Neural cell (in vitro differentiated cells): Measurements from ENCODE around the gene KCNQ2. TPM values are rescaled to one million over a fixed set of nuclear protein-coding genes. Genes with fewer than 3 reads are reported as not detected.

Experiments
- H2AFZ ChIP-seq: fragments of 200-600, 300-800 bp; sonication (generic), shearing (Covaris generic); 2 replicates; pipeline ENCODE4 v1.6.0; 2014; ENCODE audit warnings: low read depth, mild to moderate bottlenecking, antibody characterized with exemption, low read length, moderate library complexity
- H3F3A ChIP-seq: fragments of 200-600 bp; shearing (Covaris generic); 2 replicates; pipeline ENCODE4 v1.6.1; 2016; ENCODE audit warnings: mild to moderate bottlenecking, moderate library complexity, mixed read lengths, antibody characterized with exemption, low read length; ENCODE audit not compliant: insufficient read depth, poor library complexity, severe bottlenecking
- H3K27ac ChIP-seq: fragments of 200-600, 300-800 bp; sonication (generic), shearing (Covaris generic); 2 replicates; pipeline ENCODE4 v1.5.1; 2014; ENCODE audit warnings: mild to moderate bottlenecking, low read length, moderate library complexity
- H3K27me3 ChIP-seq: fragments of 300-800, 200-600 bp; sonication (generic), shearing (Covaris generic); 2 replicates; pipeline ENCODE4 v1.6.0; 2014; ENCODE audit warnings: mild to moderate bottlenecking, low read depth, low read length, moderate library complexity; ENCODE audit not compliant: insufficient read depth
- H3K36me3 ChIP-seq: fragments of 300-800, 200-600 bp; sonication (generic), shearing (Covaris generic); 2 replicates; pipeline ENCODE4 v1.5.1; 2014; ENCODE audit warnings: mild to moderate bottlenecking, antibody characterized with exemption, low read length, moderate library complexity; ENCODE audit not compliant: insufficient read depth
- H3K4me2 ChIP-seq: fragments of 300-800, 200-600 bp; sonication (generic), shearing (Covaris generic); 2 replicates; pipeline ENCODE4 v1.6.0; 2014; ENCODE audit warnings: mild to moderate bottlenecking, low read length
- H3K4me3 ChIP-seq: fragments of 300-800, 200-600 bp; sonication (generic), shearing (Covaris generic); 2 replicates; pipeline ENCODE4 v1.5.1; 2014; ENCODE audit warnings: mild to moderate bottlenecking, low read length, moderate library complexity
- H3K79me2 ChIP-seq: fragments of 200-600 bp; shearing (Covaris generic); replicated peaks from 2 replicates; pipeline ENCODE4 v1.6.0; 2014; ENCODE audit warnings: mild to moderate bottlenecking, low read length, moderate library complexity; ENCODE audit not compliant: insufficient read depth
- H3K9ac ChIP-seq: fragments of 300-800, 200-600 bp; sonication (generic), shearing (Covaris generic); 2 replicates; pipeline ENCODE4 v1.6.1; 2016; ENCODE audit warnings: mild to moderate bottlenecking, low read length, mixed read lengths
- H3K9me2 ChIP-seq: fragments of 200-600 bp; shearing (Covaris generic); 2 replicates; pipeline ENCODE4 v1.6.1; 2016; ENCODE audit warnings: mild to moderate bottlenecking, low read length, mixed read lengths; ENCODE audit not compliant: insufficient read depth
- H3K9me3 ChIP-seq: fragments of 200-600, 300-800 bp; sonication (generic), shearing (Covaris generic); 2 replicates; pipeline ENCODE4 v1.6.1; 2016; ENCODE audit warnings: mild to moderate bottlenecking, mixed run types, low read length, moderate library complexity, mixed read lengths
- H4K20me1 ChIP-seq: fragments of 200-600 bp; shearing (Covaris generic); 2 replicates; pipeline ENCODE4 v1.6.1; 2016; ENCODE audit warnings: mild to moderate bottlenecking, mixed run types; ENCODE audit not compliant: insufficient read depth
- EZH2 ChIP-seq: fragments of 200-600, 300-800 bp; shearing (Covaris generic), sonication (generic); IDR thresholded peaks from 2 replicates; pipeline ENCODE4 v1.6.1; 2014; ENCODE audit warnings: antibody characterized with exemption, low read length, borderline replicate concordance, mild to moderate bottlenecking; ENCODE audit not compliant: insufficient read depth, poor library complexity, severe bottlenecking
- POLR2AphosphoS5 ChIP-seq: IDR thresholded peaks from 2 replicates; pipeline ENCODE4 v1.6.1; 2012
- RAD21 ChIP-seq: fragments of 450-650 bp; conservative IDR thresholded peaks from 2 replicates; pipeline ENCODE4 v1.6.1; 2014; ENCODE audit warnings: antibody characterized with exemption, mild to moderate bottlenecking, moderate library complexity
- SMC3 ChIP-seq: fragments of 450-650 bp; conservative IDR thresholded peaks from 2 replicates; pipeline ENCODE4 v1.6.1; 2014; ENCODE audit warnings: antibody characterized with exemption, mild to moderate bottlenecking, moderate library complexity; ENCODE audit not compliant: poor library complexity
- TAF1 ChIP-seq: IDR thresholded peaks from 2 replicates; pipeline ENCODE4 v1.6.1; 2012; ENCODE audit warnings: low read depth
- polyA plus RNA-seq: library from polyadenylated mRNA; depleted of rRNA; stranded (reverse); fragments of >200 nt; gene quantifications from 2 replicates; pipeline ENCODE4 v1.2.3, GENCODE V29; 2014
- TF ChIP-seq, protein P1 (sequence below): IDR thresholded peaks from 2 replicates; pipeline ENCODE4 v1.6.1; 2012; ENCODE audit warnings: borderline replicate concordance
- TF ChIP-seq, protein P2 (sequence below): fragments of 450-650 bp; IDR thresholded peaks from 2 replicates; pipeline ENCODE4 v1.5.1; 2014; ENCODE audit warnings: antibody characterized with exemption, mild to moderate bottlenecking, moderate library complexity; ENCODE audit not compliant: poor library complexity, severe bottlenecking

Gene KCNQ2
- polyA plus RNA-seq, 1 donor from 2014 or later = 84.7 TPM

DNA sequence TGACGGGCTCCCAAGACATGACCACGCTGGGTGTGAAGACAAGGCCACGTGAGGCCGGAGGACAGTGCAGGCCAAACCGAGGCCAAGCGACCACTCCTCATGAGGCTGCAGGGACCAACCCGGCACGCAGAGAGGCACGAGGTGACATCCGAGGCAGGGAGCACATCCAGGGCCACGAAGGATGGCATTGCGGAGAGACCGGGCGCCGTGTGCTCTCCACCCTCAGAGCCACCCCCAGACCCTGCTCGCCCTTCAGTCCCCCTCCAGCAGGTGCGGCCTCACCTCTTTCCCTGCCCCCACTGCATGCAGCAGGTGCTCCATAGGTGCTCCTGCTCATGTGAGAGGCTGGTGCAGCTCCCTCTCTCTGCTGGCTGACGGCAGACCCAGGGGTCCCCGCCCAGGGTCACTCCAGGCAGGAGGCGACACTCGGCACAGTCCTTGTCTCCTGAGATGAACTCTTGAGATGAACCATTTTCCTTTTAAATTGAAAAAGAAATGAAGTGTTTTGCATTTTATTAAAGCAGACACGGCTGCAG is 77.5 kb downstream of the KCNQ2 start:
- H3K9me3 ChIP-seq = no peaks in the 10 kb centered on the region
- no peak overlapping the region for H3K4me2 ChIP-seq
- no peaks in the 10 kb centered on the region for H3K36me3 ChIP-seq
- H3K27ac ChIP-seq = no peak overlapping the region
- H3K79me2 ChIP-seq = no peaks in the 10 kb centered on the region
- H3K9ac ChIP-seq = no peak overlapping the region
- TF ChIP-seq POLR2AphosphoS5 (peak; percentile 3), RAD21 (no peak)
- H3K4me3 ChIP-seq = no peak overlapping the region
- H3F3A ChIP-seq = no peaks in the 10 kb centered on the region
- H3K27me3 ChIP-seq = no peaks in the 10 kb centered on the region
- H3K9me2 ChIP-seq = no peaks in the 10 kb centered on the region
- H4K20me1 ChIP-seq = no peaks in the 10 kb centered on the region
- no peak overlapping the region for H2AFZ ChIP-seq

DNA sequence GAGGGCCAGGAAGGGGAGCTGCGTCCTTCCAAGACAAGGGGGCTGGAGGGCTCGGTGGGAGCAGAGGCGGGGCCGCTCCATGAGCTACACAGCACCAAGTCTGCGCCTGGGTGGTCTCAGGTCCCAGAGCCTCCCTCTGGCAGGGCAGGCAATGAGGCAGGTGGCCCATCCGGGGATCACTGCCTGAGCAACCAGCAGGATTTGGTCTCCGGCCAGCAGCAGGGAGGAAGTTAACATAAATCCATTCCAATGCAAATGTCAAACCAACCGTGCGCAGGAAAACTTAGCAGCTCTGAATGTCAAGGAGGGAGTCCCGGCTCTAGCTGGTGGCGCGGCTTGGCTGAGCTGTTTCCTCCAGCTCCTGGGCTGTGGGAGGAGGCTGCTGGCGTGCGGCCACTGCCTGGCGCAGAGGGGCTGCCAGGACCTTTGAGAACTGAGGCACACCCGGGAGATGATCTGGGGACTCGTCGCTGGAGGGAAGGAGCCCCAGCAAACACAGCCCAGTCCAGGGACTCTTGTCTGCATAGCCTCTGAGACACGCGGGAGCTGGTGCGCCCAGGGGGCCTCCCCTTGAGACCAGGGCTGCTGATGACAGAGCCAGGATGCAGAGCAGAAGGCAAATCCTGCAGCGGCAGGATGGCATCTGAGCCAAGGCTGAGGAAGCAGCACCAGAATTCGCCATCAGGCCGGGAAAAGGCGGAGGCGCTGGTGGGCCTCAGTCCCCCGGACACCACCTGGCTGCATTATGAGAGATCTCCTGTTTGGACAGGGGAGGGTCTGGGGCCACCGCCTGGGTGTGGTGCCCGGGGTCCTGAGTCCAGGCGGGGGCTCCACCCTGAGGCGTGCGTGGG is 78.2 kb downstream of the KCNQ2 start:
- Histone ChIP-seq H3K4me3 (no peak overlapping the region), H3K4me2 (no peak overlapping the region)

DNA sequence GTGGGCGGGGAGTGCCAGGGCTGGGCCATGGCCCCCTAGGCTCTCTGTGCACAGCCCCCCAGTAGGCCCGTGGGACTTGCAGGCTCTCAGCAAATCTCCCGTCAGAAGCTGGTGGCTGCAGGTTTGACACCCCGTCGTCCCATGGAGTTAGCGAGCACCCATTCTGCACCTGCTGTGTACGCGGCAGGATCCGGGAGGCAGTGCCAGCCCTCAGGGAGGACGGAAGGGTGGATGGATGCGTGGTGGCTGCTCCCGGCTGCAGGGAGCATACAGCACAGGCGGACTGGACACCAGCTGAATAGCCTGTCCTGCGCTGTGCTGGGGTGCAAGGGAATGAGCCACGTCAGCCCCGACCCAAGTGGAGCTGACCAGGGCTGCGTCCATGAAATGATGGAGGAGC is 78.9 kb downstream of the KCNQ2 start:
- TF ChIP-seq, protein P1, sequence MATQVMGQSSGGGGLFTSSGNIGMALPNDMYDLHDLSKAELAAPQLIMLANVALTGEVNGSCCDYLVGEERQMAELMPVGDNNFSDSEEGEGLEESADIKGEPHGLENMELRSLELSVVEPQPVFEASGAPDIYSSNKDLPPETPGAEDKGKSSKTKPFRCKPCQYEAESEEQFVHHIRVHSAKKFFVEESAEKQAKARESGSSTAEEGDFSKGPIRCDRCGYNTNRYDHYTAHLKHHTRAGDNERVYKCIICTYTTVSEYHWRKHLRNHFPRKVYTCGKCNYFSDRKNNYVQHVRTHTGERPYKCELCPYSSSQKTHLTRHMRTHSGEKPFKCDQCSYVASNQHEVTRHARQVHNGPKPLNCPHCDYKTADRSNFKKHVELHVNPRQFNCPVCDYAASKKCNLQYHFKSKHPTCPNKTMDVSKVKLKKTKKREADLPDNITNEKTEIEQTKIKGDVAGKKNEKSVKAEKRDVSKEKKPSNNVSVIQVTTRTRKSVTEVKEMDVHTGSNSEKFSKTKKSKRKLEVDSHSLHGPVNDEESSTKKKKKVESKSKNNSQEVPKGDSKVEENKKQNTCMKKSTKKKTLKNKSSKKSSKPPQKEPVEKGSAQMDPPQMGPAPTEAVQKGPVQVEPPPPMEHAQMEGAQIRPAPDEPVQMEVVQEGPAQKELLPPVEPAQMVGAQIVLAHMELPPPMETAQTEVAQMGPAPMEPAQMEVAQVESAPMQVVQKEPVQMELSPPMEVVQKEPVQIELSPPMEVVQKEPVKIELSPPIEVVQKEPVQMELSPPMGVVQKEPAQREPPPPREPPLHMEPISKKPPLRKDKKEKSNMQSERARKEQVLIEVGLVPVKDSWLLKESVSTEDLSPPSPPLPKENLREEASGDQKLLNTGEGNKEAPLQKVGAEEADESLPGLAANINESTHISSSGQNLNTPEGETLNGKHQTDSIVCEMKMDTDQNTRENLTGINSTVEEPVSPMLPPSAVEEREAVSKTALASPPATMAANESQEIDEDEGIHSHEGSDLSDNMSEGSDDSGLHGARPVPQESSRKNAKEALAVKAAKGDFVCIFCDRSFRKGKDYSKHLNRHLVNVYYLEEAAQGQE = no peak
- no peak for TF ChIP-seq SMC3
- TF ChIP-seq, protein P2, sequence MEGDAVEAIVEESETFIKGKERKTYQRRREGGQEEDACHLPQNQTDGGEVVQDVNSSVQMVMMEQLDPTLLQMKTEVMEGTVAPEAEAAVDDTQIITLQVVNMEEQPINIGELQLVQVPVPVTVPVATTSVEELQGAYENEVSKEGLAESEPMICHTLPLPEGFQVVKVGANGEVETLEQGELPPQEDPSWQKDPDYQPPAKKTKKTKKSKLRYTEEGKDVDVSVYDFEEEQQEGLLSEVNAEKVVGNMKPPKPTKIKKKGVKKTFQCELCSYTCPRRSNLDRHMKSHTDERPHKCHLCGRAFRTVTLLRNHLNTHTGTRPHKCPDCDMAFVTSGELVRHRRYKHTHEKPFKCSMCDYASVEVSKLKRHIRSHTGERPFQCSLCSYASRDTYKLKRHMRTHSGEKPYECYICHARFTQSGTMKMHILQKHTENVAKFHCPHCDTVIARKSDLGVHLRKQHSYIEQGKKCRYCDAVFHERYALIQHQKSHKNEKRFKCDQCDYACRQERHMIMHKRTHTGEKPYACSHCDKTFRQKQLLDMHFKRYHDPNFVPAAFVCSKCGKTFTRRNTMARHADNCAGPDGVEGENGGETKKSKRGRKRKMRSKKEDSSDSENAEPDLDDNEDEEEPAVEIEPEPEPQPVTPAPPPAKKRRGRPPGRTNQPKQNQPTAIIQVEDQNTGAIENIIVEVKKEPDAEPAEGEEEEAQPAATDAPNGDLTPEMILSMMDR = no peak
- no peak for TF ChIP-seq EZH2
- TF ChIP-seq TAF1 = no peak
- peak; percentile 33 for TF ChIP-seq POLR2AphosphoS5
- Histone ChIP-seq H3K4me3 (no peak overlapping the region), H3K9ac (no peak overlapping the region), H2AFZ (no peak overlapping the region), H4K20me1 (no peaks in the 10 kb centered on the region), H3K4me2 (no peak overlapping the region), H3K79me2 (no peaks in the 10 kb centered on the region), H3F3A (no peaks in the 10 kb centered on the region), H3K36me3 (no peaks in the 10 kb centered on the region), H3K27ac (no peak overlapping the region), H3K9me3 (peaks cover 2% of the 10 kb centered on the region), H3K9me2 (no peaks in the 10 kb centered on the region), H3K27me3 (no peaks in the 10 kb centered on the region)

More for the DNA sequence above, 78.2 kb downstream of the KCNQ2 start:
- Histone ChIP-seq H3K27me3 (no peaks in the 10 kb centered on the region), H3K79me2 (no peaks in the 10 kb centered on the region), H3F3A (no peaks in the 10 kb centered on the region), H3K36me3 (no peaks in the 10 kb centered on the region), H3K9ac (no peak overlapping the region), H3K27ac (no peak overlapping the region), H3K9me3 (no peaks in the 10 kb centered on the region), H3K9me2 (no peaks in the 10 kb centered on the region), H2AFZ (no peak overlapping the region), H4K20me1 (no peaks in the 10 kb centered on the region)
- TF ChIP-seq POLR2AphosphoS5 (peak; percentile 5), RAD21 (no peak)
